ENCODE data around the gene SIRT2.
A peak's percentile ranks its signal among the peaks of the same experiment; 100 is the strongest.

Gene SIRT2

GRCh38 chr19:38929929-38930775, 30.7 kb upstream of the SIRT2 start, which contains the start of gene SARS2 (continued):
- TF ChIP-seq ZNF692 (tag by site-specific recombination; IDR thresholded peaks at IDR 0.05) (peak; percentile 90), ZNF211 (tag by site-specific recombination; IDR thresholded peaks at IDR 0.05; ENCODE audit: low read depth) (no peak), ZNF48 (tag by site-specific recombination; IDR thresholded peaks at IDR 0.05) (no peak), ZNF600 (tag by site-specific recombination; IDR thresholded peaks at IDR 0.05) (peak; percentile 90), HIC1 (tag by site-specific recombination; IDR thresholded peaks at IDR 0.05) (peak; percentile 100), GLI4 (tag by site-specific recombination; IDR thresholded peaks at IDR 0.05) (no peak), ZNF175 (tag by site-specific recombination; IDR thresholded peaks at IDR 0.05) (no peak), SP3 (tag by site-specific recombination; IDR thresholded peaks at IDR 0.05) (peak; percentile 92; the same call in 1 of the 2 replicates), ZNF366 (tag by site-specific recombination; conservative IDR thresholded peaks at IDR 0.05) (peak; percentile 39; the same call in 1 of the 2 replicates), PRDM1 (tag by site-specific recombination; IDR thresholded peaks at IDR 0.05) (no peak), ZNF768 (tag by site-specific recombination; IDR thresholded peaks at IDR 0.05) (no peak), ZNF2 (tag by site-specific recombination; IDR thresholded peaks at IDR 0.05) (peak; percentile 99), ZNF571 (tag by site-specific recombination; IDR thresholded peaks at IDR 0.05) (no peak), MZF1 (tag by site-specific recombination; IDR thresholded peaks at IDR 0.05; ENCODE audit: borderline replicate concordance) (peak; percentile 88), ZNF239 (tag by site-specific recombination; IDR thresholded peaks at IDR 0.05) (no peak), ZFP41 (tag by site-specific recombination; IDR thresholded peaks at IDR 0.05; ENCODE audit: borderline replicate concordance) (no peak), ZEB2 (tag by site-specific recombination; IDR thresholded peaks at IDR 0.05) (peak; percentile 97), SCRT2 (tag by site-specific recombination; IDR thresholded peaks at IDR 0.05) (0 out of 2 replicates have a peak, but pooled peaks have one; percentile 63), ZNF707 (tag by site-specific recombination; IDR thresholded peaks at IDR 0.05) (no peak), ZNF398 (tag by site-specific recombination; IDR thresholded peaks at IDR 0.05) (no peak), SCRT1 (tag by site-specific recombination; IDR thresholded peaks at IDR 0.05; ENCODE audit: borderline replicate concordance) (peak; percentile 34; the same call in 1 of the 2 replicates), BCL6B (tag by site-specific recombination; IDR thresholded peaks at IDR 0.05) (no peak; the same call in 1 of the 2 replicates), AEBP2 (tag by site-specific recombination; IDR thresholded peaks at IDR 0.05; ENCODE audit: borderline replicate concordance) (no peak), OVOL3 (tag by site-specific recombination; IDR thresholded peaks at IDR 0.05) (peak; percentile 27; the same call in 1 of the 2 replicates), ZNF585B (tag by site-specific recombination; IDR thresholded peaks at IDR 0.05) (no peak), GFI1B (tag by site-specific recombination; IDR thresholded peaks at IDR 0.05) (no peak), HOXD13 (CRISPR knock-in tag; IDR thresholded peaks at IDR 0.05; ENCODE audit: borderline replicate concordance) (no peak), ZNF529 (tag by site-specific recombination; IDR thresholded peaks at IDR 0.05; ENCODE audit: insufficient replicate concordance) (no peak), MYNN (tag by site-specific recombination; IDR thresholded peaks at IDR 0.05; ENCODE audit: borderline replicate concordance) (no peak), SP2 (tag by site-specific recombination; IDR thresholded peaks at IDR 0.05) (no peak), ZBTB26 (tag by site-specific recombination; optimal IDR thresholded peaks at IDR 0.05) (peak; percentile 52)
